Smooth muscle cell (in vitro differentiated cells): ENCODE measurements around the gene IFT52. TPM values are rescaled to one million over a fixed set of nuclear protein-coding genes. Genes with fewer than 3 reads are reported as not detected.

Experiments
- DNase-seq: peaks from one replicate; lab custom pipeline; 2025; ENCODE audit not compliant: unreplicated experiment; lab: John Stamatoyannopoulos, UW
- H2AFZ ChIP-seq: fragments of 200-600 bp; sonication (generic); 2 replicates; pipeline ENCODE4 v1.6.0; 2016; ENCODE audit warnings: antibody characterized with exemption, low read depth, mild to moderate bottlenecking
- H3F3A ChIP-seq: fragments of 200-600 bp; sonication (generic); 2 replicates; pipeline ENCODE4 v1.6.0; 2017; ENCODE audit warnings: antibody characterized with exemption, low read depth
- H3K27ac ChIP-seq: fragments of 200-600 bp; sonication (generic); 2 replicates; pipeline ENCODE4 v1.5.1; 2016; ENCODE audit warnings: low read depth, mild to moderate bottlenecking
- H3K27me3 ChIP-seq: fragments of 200-600 bp; sonication (generic); 2 replicates; pipeline ENCODE4 v1.6.1; 2016; ENCODE audit warnings: low read depth, mild to moderate bottlenecking
- H3K36me3 ChIP-seq: fragments of 200-600 bp; sonication (generic); 2 replicates; pipeline ENCODE4 v1.5.1; 2016; ENCODE audit warnings: low read depth
- H3K4me1 ChIP-seq: fragments of 200-600 bp; sonication (generic); 2 replicates; pipeline ENCODE4 v1.5.1; 2016; ENCODE audit warnings: low read depth
- H3K4me2 ChIP-seq: fragments of 200-600 bp; sonication (generic); 2 replicates; pipeline ENCODE4 v1.6.0; 2016; ENCODE audit warnings: mild to moderate bottlenecking
- H3K4me3 ChIP-seq: fragments of 200-600 bp; sonication (generic); 2 replicates; pipeline ENCODE4 v1.5.1; 2016; ENCODE audit warnings: mild to moderate bottlenecking
- H3K79me2 ChIP-seq: fragments of 200-600 bp; sonication (generic); 2 replicates; pipeline ENCODE4 v1.6.0; 2016; ENCODE audit warnings: low read depth, mild to moderate bottlenecking
- H3K9ac ChIP-seq: fragments of 200-600 bp; sonication (generic); 2 replicates; pipeline ENCODE4 v1.6.0; 2016; ENCODE audit warnings: low read depth
- H3K9me3 ChIP-seq: fragments of 200-600 bp; sonication (generic); replicated peaks from 2 replicates; pipeline ENCODE4 v1.5.1; 2016; ENCODE audit warnings: low read depth
- H4K20me1 ChIP-seq: fragments of 200-600 bp; sonication (generic); 2 replicates; pipeline ENCODE4 v1.6.0; 2016; ENCODE audit warnings: low read depth
- WGBS: methylation state at CpG from one replicate; pipeline ENCODE4 v1.1.7; 2016; ENCODE audit warnings: low lambda C conversion rate; 5-methylcytosine and 5-hydroxymethylcytosine counted together
- polyA plus RNA-seq: library from polyadenylated mRNA; unstranded; fragments of >200 nt; fragmentation: Nextera tagmentation; extraction: Ambion mirVana; gene quantifications from 2 replicates; pipeline ENCODE4 v1.2.1, GENCODE V29; 2016
- total RNA-seq: library from RNA; depleted of rRNA; stranded (reverse); fragments of >200 nt; gene quantifications from 2 replicates; pipeline ENCODE4 v1.2.3, GENCODE V29; 2014
- TF ChIP-seq, protein P1 (sequence below): fragments of 200-600 bp; sonication (generic); IDR thresholded peaks from 2 replicates; pipeline ENCODE4 v1.5.1; 2017; ENCODE audit warnings: borderline replicate concordance, mild to moderate bottlenecking, antibody characterized with exemption; ENCODE audit not compliant: insufficient read depth, poor library complexity, severe bottlenecking

Gene IFT52
- total and polyA plus RNA-seq, 2 experiments from 2014 or later, result 46.5 to 51.0 TPM

- Histone ChIP-seq H3K27me3 (no peaks in the 10 kb centered on the region), H3K4me2 (peak within 1 kb of the TSS; percentile 86), H3K4me3 (peak within 1 kb of the TSS; percentile 44), H3K27ac (no peak within 1 kb of the TSS), H2AFZ (peak within 1 kb of the TSS; percentile 62), H3K79me2 (no peaks in the 10 kb centered on the region), H3F3A (no peaks in the 10 kb centered on the region), H3K9ac (no peak within 1 kb of the TSS), H4K20me1 (no peaks in the 10 kb centered on the region), H3K4me1 (no peaks in the 10 kb centered on the region), H3K36me3 (no peaks in the 10 kb centered on the region), H3K9me3 (no peaks in the 10 kb centered on the region)
- no peak for DNase-seq
- WGBS, result 10% methylated on average over 58 of the region's 90 CpGs
- TF ChIP-seq, protein P1, sequence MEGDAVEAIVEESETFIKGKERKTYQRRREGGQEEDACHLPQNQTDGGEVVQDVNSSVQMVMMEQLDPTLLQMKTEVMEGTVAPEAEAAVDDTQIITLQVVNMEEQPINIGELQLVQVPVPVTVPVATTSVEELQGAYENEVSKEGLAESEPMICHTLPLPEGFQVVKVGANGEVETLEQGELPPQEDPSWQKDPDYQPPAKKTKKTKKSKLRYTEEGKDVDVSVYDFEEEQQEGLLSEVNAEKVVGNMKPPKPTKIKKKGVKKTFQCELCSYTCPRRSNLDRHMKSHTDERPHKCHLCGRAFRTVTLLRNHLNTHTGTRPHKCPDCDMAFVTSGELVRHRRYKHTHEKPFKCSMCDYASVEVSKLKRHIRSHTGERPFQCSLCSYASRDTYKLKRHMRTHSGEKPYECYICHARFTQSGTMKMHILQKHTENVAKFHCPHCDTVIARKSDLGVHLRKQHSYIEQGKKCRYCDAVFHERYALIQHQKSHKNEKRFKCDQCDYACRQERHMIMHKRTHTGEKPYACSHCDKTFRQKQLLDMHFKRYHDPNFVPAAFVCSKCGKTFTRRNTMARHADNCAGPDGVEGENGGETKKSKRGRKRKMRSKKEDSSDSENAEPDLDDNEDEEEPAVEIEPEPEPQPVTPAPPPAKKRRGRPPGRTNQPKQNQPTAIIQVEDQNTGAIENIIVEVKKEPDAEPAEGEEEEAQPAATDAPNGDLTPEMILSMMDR, result no peak
Observed at GRCh38 chr20:43666376-43667328, 75.9 kb downstream of the IFT52 start, which contains the start of gene MYBL2. Gene MYBL2, plus strand, starts transcription at chr20:43667114. Its CDS starts 170 bp downstream, at chr20:43667284.

- no peak for DNase-seq
- no peaks in the 10 kb centered on the region for H3K36me3 ChIP-seq
- H3K9me3 ChIP-seq, result no peaks in the 10 kb centered on the region
- no peaks in the 10 kb centered on the region for H4K20me1 ChIP-seq
- no peaks in the 10 kb centered on the region for H3K79me2 ChIP-seq
- peak overlapping the region; percentile 44 for H3K4me3 ChIP-seq
- 6% methylated on average over 27 of the region's 34 CpGs for WGBS
- H3K4me2 ChIP-seq, result peak overlapping the region; percentile 86
- no peaks in the 10 kb centered on the region for H3K27me3 ChIP-seq
- peak overlapping the region; percentile 54 for H2AFZ ChIP-seq
- H3K4me1 ChIP-seq, result no peaks in the 10 kb centered on the region
- H3K9ac ChIP-seq, result no peak overlapping the region
- H3F3A ChIP-seq, result no peaks in the 10 kb centered on the region
- TF ChIP-seq, protein P1, result no peak
- H3K27ac ChIP-seq, result no peak overlapping the region
Observed at GRCh38 chr20:43667341-43668132, 76.8 kb downstream of the IFT52 start.

DNA sequence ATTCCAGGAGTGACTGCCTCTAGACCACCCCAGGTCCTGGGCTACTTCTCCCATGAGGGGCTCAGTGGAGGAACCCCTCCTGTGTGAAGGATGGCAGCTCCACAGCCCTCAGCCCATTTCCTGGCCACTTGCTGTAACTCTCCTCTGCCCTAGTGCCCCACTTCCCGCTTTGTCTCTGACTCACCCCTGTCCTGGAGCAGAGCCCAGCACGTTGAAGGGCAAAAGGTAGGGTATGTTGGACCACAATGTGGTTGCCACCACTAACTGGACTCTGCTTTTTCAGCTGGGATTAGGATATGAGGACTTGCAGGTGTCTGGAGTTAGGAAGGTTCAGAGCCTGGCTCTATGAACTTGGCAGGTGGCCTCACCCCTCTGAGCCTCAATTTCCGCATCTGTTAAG lies 78.6 kb downstream of the IFT52 start:
- Histone ChIP-seq H3K27ac (no peak overlapping the region), H2AFZ (no peak overlapping the region), H3K27me3 (no peaks in the 10 kb centered on the region), H4K20me1 (no peaks in the 10 kb centered on the region), H3K4me2 (no peak overlapping the region), H3K4me1 (no peaks in the 10 kb centered on the region), H3F3A (no peaks in the 10 kb centered on the region), H3K36me3 (no peaks in the 10 kb centered on the region), H3K9me3 (no peaks in the 10 kb centered on the region), H3K9ac (no peak overlapping the region), H3K79me2 (no peaks in the 10 kb centered on the region), H3K4me3 (no peak overlapping the region)
- DNase-seq, result no peak
- WGBS, result 90% methylated on average over 3 of the region's 3 CpGs
- TF ChIP-seq, protein P1, result no peak
